Progenitor cell of endocrine pancreas (in vitro differentiated cells): ENCODE data around the gene KCNAB2. TPM values are rescaled to one million over a fixed set of nuclear protein-coding genes. Genes with fewer than 3 reads are reported as not detected.

ENCODE experiments used
- total RNA-seq: library from RNA; stranded (reverse); gene quantifications from 2 replicates; pipeline ENCODE4 v1.2.1, GENCODE V29; 2021

Gene KCNAB2
- total RNA-seq, 1 donor from 2014 or later = 6.9 TPM

Other genes starting within 250 kb of the KCNAB2 start
- 26.6 and 29.9 TPM in 2 replicates for gene NPHP4, start 53.5 kb upstream of the KCNAB2 start, total RNA-seq
- gene CHD5, start 134.4 kb downstream of the KCNAB2 start, total RNA-seq = 0.58 and 0.77 TPM in 2 replicates
- gene RPL22, start 153.7 kb downstream of the KCNAB2 start, total RNA-seq = 414 and 432 TPM in 2 replicates
- gene RNF207, start 160.2 kb downstream of the KCNAB2 start, total RNA-seq = 50.5 and 55.4 TPM in 2 replicates
- gene ICMT, start 190.1 kb downstream of the KCNAB2 start, total RNA-seq = 56.6 and 59.4 TPM in 2 replicates
- gene HES3, start 198.3 kb downstream of the KCNAB2 start, total RNA-seq = not detected in 2 replicates
- 6.3 and 6.5 TPM in 2 replicates for gene GPR153, start 215.2 kb downstream of the KCNAB2 start, total RNA-seq